Epithelial cell of proximal tubule (primary cell): ENCODE measurements around the gene SLC24A3. TPM values are rescaled to one million over a fixed set of nuclear protein-coding genes. Genes with fewer than 3 reads are reported as not detected.

Experiments
- DNase-seq: peaks from one replicate; pipeline ENCODE4 v3.0.0-alpha.2; 2011; ENCODE audit warnings: low read depth
- H3K4me3 ChIP-seq: 2 replicates; pipeline ENCODE4 v1.5.1; 2011; ENCODE audit warnings: low read depth, mild to moderate bottlenecking, low read length
- total RNA-seq: library from RNA; depleted of rRNA; stranded (reverse); fragments of >200 nt; gene quantifications from 2 replicates; pipeline ENCODE4 v1.2.3, GENCODE V29; 2015
- TF ChIP-seq, protein P1 (sequence below): conservative IDR thresholded peaks from 2 replicates; pipeline ENCODE4 v1.5.1; 2012; ENCODE audit warnings: low read depth, mild to moderate bottlenecking, low read length

SLC24A3 gene
- not detected in 2 replicates for total RNA-seq

DNA sequence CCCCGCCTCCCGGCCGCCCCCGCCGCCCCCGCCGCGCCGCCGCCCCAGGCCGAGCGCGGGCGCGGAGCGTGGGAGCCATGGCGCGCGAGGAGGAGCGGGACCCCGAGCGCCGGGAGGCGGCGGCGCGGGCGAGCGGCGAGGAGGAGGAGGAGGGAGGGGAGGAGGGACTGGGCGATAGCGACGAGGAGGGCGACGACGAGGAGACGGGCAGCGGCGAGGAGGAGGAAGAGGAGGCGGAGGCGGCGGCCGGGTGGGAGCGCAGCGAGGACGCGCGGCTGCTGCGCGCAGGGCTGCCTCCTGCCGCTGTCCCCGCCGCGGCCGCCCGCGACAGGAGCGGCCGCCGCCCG is at the start of gene SLC24A3:
Gene SLC24A3 (plus strand): TSS at position 174 of the 347 bp plus-strand sequence.
- H3K4me3 ChIP-seq, result no peak within 1 kb of the TSS

DNA sequence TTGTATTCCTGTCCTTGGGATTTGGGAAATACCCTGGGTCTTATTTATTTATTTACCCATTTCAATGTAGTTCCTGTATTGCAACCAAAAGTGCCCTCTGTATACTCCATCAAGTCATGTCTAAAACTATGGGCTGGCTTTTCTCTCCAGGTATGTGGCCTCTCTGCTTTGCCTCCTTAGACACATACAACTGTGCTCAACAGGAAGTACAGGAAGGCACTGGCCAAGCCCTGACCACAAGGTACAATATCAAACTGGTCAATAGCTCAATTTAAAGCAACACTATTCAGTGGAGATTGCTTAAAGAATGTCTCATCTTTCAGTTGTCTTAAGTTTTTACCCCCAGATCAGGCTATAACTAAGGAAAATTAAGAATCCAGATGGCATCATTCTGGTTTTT is 42.3 kb upstream of the SLC24A3 start:
- TF ChIP-seq, protein P1, sequence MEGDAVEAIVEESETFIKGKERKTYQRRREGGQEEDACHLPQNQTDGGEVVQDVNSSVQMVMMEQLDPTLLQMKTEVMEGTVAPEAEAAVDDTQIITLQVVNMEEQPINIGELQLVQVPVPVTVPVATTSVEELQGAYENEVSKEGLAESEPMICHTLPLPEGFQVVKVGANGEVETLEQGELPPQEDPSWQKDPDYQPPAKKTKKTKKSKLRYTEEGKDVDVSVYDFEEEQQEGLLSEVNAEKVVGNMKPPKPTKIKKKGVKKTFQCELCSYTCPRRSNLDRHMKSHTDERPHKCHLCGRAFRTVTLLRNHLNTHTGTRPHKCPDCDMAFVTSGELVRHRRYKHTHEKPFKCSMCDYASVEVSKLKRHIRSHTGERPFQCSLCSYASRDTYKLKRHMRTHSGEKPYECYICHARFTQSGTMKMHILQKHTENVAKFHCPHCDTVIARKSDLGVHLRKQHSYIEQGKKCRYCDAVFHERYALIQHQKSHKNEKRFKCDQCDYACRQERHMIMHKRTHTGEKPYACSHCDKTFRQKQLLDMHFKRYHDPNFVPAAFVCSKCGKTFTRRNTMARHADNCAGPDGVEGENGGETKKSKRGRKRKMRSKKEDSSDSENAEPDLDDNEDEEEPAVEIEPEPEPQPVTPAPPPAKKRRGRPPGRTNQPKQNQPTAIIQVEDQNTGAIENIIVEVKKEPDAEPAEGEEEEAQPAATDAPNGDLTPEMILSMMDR, result no peak
- H3K4me3 ChIP-seq, result no peak overlapping the region
- DNase-seq, result no peak

More for the DNA sequence above, at the start of gene SLC24A3:
- TF ChIP-seq, protein P1, result no peak
- no peak for DNase-seq

- no peak for DNase-seq
- TF ChIP-seq, protein P1, result no peak
- no peak overlapping the region for H3K4me3 ChIP-seq
Observed at GRCh38 chr20:19172637-19173036, 39.8 kb upstream of the SLC24A3 start.

DNA sequence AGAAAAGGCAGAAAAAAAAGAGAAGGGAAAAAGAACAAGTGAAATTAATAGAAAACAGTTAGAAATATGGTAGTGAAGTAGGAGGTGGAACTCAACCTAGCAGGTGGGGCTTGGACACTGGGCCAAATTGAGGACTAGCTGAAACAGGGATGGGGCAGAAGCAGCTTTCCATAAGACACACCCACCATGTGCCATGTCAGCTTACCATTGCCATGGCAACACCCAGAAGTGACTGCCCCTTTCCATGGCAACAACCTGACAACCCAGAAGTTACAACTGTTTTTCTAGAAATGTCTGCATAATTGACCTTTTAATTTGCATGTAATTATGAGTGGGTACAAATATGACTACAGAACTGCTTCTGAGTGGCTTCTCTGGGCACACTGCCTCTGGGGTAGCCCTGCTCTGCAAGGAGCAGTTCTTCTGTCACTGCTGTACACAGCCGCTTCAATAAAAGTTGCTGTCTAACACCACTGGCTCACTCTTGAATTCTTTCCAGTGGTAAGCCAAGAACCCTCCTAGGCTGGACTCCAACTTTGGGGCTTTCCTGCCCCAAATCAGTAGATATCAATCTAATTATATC is 35.9 kb upstream of the SLC24A3 start:
- no peak for DNase-seq
- TF ChIP-seq, protein P1, result no peak
- H3K4me3 ChIP-seq, result no peak overlapping the region

DNA sequence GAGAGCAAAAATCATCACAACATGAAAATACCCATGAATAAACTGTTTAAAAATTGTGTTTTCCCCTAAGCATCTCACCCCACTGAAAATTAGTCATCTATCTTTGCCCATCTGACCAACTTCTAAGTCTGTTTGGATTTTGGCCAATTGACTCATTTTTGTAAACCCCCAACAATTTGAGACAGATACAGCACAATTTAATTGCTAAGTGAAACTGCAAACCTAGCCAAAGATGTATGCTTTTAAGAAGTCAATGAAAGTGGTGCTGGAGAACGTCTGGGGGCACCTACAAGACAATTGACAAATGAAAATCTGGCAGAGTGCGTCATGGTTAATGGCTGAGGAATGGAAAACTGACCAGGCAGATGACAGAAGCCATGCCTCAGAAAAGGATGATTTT is 30.9 kb upstream of the SLC24A3 start:
- H3K4me3 ChIP-seq, result no peak overlapping the region
- TF ChIP-seq, protein P1, result no peak
- no peak for DNase-seq

DNA sequence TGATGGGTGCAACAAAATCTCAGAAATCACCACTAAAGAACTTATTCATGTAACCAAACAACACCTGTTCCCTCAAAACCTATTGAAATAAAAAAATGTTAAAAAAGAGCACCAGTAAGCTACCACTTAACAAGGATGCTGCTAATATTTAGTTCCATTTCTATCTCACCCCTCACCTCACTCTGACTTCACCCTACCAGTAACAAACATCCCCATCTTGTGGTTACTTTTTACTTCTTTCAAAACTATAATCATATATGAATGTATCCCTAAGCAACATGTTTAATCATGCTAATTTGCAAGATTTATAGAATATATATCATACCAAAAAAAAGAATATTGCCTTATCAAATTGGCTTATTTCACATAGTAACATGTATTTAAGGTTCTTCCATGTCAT is 27.4 kb upstream of the SLC24A3 start:
- no peak overlapping the region for H3K4me3 ChIP-seq
- no peak for DNase-seq
- TF ChIP-seq, protein P1, result no peak

DNA sequence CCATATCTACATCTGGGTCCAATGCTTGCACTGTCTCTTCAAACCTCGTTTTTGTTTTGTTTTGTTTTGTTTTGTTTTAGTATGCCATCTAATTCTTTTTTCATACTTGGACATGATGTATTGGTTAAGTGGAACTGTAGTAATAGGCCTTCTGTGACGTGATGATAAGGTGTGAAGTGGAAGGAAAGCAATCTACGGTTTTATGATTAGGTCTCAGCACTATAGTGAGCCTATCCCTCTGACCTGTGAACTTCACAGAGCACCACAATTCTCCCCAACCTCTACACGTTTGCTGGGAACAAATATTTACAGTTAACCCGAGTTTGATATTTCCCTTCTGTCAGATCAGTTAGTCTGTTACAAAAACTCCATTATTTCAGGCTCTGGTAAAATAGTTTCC is 19.1 kb upstream of the SLC24A3 start:
- TF ChIP-seq, protein P1, result no peak
- H3K4me3 ChIP-seq, result no peak overlapping the region
- no peak for DNase-seq
